Measurements from ENCODE around the gene ABHD8.
A peak's percentile ranks its signal among the peaks of the same experiment; 100 is the strongest.

Gene ABHD8

DNA sequence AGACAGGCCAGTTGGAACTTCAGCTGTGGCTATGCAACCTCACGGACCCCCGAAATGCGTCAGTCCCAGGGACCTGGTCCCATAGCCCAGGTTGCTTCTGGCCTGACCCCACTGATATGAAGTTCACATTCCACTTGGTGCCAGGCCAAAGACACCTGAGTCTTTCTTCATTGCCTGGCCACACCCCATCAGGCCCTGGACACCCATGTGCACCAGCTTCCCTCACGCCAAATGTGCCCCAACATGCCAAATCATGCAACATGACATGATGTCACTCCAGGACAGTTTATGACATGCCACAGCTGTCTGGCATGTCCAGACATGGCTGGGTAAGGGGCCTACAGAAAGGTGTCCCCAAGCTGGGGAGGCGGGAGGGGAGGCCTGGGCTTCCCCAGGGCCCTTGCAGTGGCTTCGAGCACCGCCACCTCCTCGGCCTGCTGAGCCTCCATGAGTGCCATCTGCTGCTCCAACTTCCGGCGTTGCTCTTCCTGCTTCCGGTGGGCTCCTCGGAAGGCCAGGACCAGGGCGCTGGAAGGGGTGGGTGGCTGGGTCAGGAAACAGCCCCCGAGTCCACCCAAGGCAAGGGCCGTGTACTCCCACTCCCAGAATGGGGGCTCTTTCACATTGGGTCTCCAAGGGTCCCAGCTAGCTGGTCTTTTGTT lies 53.2 kb downstream of the ABHD8 start:
- Histone ChIP-seq H2AFZ (ENCODE audit: low read length) (no peak overlapping the region), H3K9me3 (ENCODE audit: insufficient read depth, low read depth, low read length) (no peaks in the 10 kb centered on the region), H3K36me3 (ENCODE audit: insufficient read depth, low read length) (no peaks in the 10 kb centered on the region), H3K4me2 (ENCODE audit: low read depth, low read length, poor library complexity, severe bottlenecking) (no peak overlapping the region), H3F3A (ENCODE audit: low read depth) (no peaks in the 10 kb centered on the region), H3K27me3 (ENCODE audit: insufficient read depth, low read length, poor library complexity, severe bottlenecking) (no peaks in the 10 kb centered on the region), H3K79me2 (ENCODE audit: insufficient read depth, low read length) (peaks cover 7% of the 10 kb centered on the region), H4K20me1 (ENCODE audit: insufficient read depth, low read length, poor library complexity, severe bottlenecking) (no peaks in the 10 kb centered on the region), H3K9me2 (replicated peaks; ENCODE audit: low read depth, low read length) (no peaks in the 10 kb centered on the region), H3K4me3 (ENCODE audit: low read length, poor library complexity, severe bottlenecking) (no peak overlapping the region), H3K4me1 (ENCODE audit: insufficient read depth, low read length, poor library complexity, severe bottlenecking) (peaks cover 9% of the 10 kb centered on the region), H3K9ac (ENCODE audit: low read depth, low read length, poor library complexity, severe bottlenecking) (no peak overlapping the region)
- TF ChIP-seq, protein P1, sequence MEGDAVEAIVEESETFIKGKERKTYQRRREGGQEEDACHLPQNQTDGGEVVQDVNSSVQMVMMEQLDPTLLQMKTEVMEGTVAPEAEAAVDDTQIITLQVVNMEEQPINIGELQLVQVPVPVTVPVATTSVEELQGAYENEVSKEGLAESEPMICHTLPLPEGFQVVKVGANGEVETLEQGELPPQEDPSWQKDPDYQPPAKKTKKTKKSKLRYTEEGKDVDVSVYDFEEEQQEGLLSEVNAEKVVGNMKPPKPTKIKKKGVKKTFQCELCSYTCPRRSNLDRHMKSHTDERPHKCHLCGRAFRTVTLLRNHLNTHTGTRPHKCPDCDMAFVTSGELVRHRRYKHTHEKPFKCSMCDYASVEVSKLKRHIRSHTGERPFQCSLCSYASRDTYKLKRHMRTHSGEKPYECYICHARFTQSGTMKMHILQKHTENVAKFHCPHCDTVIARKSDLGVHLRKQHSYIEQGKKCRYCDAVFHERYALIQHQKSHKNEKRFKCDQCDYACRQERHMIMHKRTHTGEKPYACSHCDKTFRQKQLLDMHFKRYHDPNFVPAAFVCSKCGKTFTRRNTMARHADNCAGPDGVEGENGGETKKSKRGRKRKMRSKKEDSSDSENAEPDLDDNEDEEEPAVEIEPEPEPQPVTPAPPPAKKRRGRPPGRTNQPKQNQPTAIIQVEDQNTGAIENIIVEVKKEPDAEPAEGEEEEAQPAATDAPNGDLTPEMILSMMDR (conservative IDR thresholded peaks at IDR 0.05; ENCODE audit: low read length), result no peak
- TF ChIP-seq EZH2phosphoT487 (IDR thresholded peaks at IDR 0.05; ENCODE audit: borderline replicate concordance), result no peak

DNA sequence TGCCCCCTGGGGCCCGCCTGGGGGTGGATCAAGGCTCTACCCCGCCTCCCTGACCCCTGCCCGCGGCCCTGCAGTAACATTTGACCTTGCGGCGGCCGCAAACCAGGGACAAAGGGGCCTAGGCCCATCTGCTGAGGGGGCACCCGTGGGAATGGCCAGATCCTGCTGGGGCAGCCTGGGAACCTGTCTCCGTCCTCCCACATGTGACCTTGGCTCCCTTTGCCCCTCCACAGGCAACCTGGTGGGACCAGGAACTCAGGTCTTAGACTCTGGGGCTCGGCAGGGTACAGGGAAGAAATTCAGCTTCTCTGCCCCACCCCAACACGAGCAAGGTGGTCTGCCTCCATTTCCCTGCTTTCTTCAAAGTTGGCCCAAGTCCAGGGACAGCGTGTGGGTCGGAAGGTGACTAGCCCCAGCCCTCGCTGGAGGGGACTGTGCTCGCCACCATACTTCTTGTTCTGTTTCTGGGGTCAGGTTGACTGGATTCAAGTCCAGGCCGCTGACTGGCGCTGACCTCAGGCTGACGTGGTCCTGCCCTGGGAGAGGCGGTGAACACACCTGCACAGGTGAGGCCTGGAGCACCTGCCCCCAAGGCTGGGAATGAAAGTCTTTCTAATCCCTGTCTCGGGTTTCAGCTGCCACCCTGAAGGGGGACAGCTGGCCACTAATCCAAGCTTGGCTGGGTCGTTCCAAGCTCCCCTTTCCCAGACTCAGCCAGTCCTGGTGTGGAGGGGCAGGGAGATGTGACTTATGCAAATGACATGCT lies 55.0 kb downstream of the ABHD8 start:
- Histone ChIP-seq H3K9ac (ENCODE audit: low read depth, low read length, poor library complexity, severe bottlenecking) (no peak overlapping the region), H2AFZ (ENCODE audit: low read length) (no peak overlapping the region), H3K9me3 (ENCODE audit: insufficient read depth, low read depth, low read length) (no peaks in the 10 kb centered on the region), H3K4me2 (ENCODE audit: low read depth, low read length, poor library complexity, severe bottlenecking) (no peak overlapping the region), H3K9me2 (replicated peaks; ENCODE audit: low read depth, low read length) (no peaks in the 10 kb centered on the region), H4K20me1 (ENCODE audit: insufficient read depth, low read length, poor library complexity, severe bottlenecking) (peaks cover 17% of the 10 kb centered on the region), H3K4me1 (ENCODE audit: insufficient read depth, low read length, poor library complexity, severe bottlenecking) (peaks cover 25% of the 10 kb centered on the region), H3K4me3 (ENCODE audit: low read length, poor library complexity, severe bottlenecking) (no peak overlapping the region), H3K27me3 (ENCODE audit: insufficient read depth, low read length, poor library complexity, severe bottlenecking) (no peaks in the 10 kb centered on the region), H3K36me3 (ENCODE audit: insufficient read depth, low read length) (no peaks in the 10 kb centered on the region), H3K79me2 (ENCODE audit: insufficient read depth, low read length) (peaks cover 25% of the 10 kb centered on the region), H3F3A (ENCODE audit: low read depth) (no peaks in the 10 kb centered on the region)
- TF ChIP-seq, protein P1 (conservative IDR thresholded peaks at IDR 0.05; ENCODE audit: low read length), result no peak
- TF ChIP-seq EZH2phosphoT487 (IDR thresholded peaks at IDR 0.05; ENCODE audit: borderline replicate concordance), result no peak

DNA sequence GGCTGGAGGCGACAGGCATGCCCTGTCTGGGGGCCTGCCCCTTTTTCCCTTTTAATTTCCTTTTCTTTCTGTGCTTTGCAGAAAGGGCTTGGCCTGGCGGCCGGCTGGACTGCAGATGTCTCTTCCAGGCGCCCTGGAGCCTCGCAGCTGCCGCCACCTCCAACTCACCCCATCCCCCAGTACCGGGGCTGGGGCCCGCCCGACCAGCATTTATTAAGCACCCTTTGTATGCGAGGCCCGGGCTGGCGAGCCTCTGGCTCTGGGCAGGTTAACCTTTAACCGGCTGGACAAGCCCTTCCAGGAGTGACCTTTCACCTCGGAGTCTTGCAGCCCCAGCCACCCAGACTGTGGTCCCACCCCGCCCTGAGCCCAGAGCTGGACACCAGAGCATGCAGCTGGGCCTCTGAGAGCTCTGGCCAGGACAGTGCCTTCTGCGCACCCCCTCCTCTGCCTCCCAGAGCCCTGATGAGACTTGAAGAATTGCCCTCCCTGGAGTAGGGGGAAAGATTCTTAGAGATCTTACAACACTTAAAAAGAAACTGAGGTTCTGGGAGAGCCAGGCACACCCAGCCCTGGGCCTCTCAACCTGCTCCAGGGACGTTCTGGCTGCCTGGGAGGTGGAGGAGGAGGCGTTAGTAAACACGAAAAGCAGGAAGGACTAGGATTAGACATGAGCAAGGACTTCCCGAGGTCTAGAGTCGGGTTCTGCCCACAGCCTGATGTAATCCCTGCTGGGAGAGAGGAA lies 56.4 kb downstream of the ABHD8 start:
- Histone ChIP-seq H3K9me3 (ENCODE audit: insufficient read depth, low read depth, low read length) (no peaks in the 10 kb centered on the region), H3K9ac (ENCODE audit: low read depth, low read length, poor library complexity, severe bottlenecking) (peak overlapping the region; percentile 85), H4K20me1 (ENCODE audit: insufficient read depth, low read length, poor library complexity, severe bottlenecking) (peaks cover 26% of the 10 kb centered on the region), H3K4me1 (ENCODE audit: insufficient read depth, low read length, poor library complexity, severe bottlenecking) (peaks cover 33% of the 10 kb centered on the region), H3K9me2 (replicated peaks; ENCODE audit: low read depth, low read length) (no peaks in the 10 kb centered on the region), H3K27me3 (ENCODE audit: insufficient read depth, low read length, poor library complexity, severe bottlenecking) (no peaks in the 10 kb centered on the region), H3K79me2 (ENCODE audit: insufficient read depth, low read length) (peaks cover 36% of the 10 kb centered on the region), H2AFZ (ENCODE audit: low read length) (peak overlapping the region; percentile 88), H3K4me3 (ENCODE audit: low read length, poor library complexity, severe bottlenecking) (peak overlapping the region; percentile 79), H3F3A (ENCODE audit: low read depth) (no peaks in the 10 kb centered on the region), H3K4me2 (ENCODE audit: low read depth, low read length, poor library complexity, severe bottlenecking) (peak overlapping the region; percentile 86), H3K36me3 (ENCODE audit: insufficient read depth, low read length) (no peaks in the 10 kb centered on the region)
- TF ChIP-seq EZH2phosphoT487 (IDR thresholded peaks at IDR 0.05; ENCODE audit: borderline replicate concordance), result no peak
- TF ChIP-seq, protein P1 (conservative IDR thresholded peaks at IDR 0.05; ENCODE audit: low read length), result no peak

Data from Loucy (cell line).